SK-N-SH (cell line): Measurements from ENCODE around the gene KICS2. TPM values are rescaled to one million over a fixed set of nuclear protein-coding genes. Genes with fewer than 3 reads are reported as not detected.

Experiments
- CTCF ChIA-PET: fragments of 300-600, 350-600 bp; formaldehyde crosslinking; extraction: SDS; loops from one replicate; lab custom pipeline; 2021; lab: Yijun Ruan, JAX
- POLR2A ChIA-PET: fragments of 350-600 bp; sonication (Branson Sonifier 250); formaldehyde crosslinking; extraction: SDS; loops from one replicate; lab custom pipeline; 2020; ENCODE audit warnings: antibody characterized with exemption, inconsistent platforms; lab: Yijun Ruan, JAX
- DNase-seq: peaks from one replicate; pipeline ENCODE4 v3.0.0; 2012
- H2AFZ ChIP-seq: fragments of 200-600 bp; sonication (generic); 2 replicates; pipeline ENCODE4 v1.8.1; 2016; ENCODE audit warnings: antibody characterized with exemption, mild to moderate bottlenecking, low read depth
- H3F3A ChIP-seq: fragments of 200-600 bp; sonication (generic); replicated peaks from 2 replicates; pipeline ENCODE3; 2016; ENCODE audit warnings: antibody characterized with exemption, mild to moderate bottlenecking; ENCODE audit not compliant: insufficient read depth
- H3K27ac ChIP-seq, 2 experiments: fragments of 200-500 bp in 1 of 2; fragments of 200-600 bp in 1 of 2; sonication (Bioruptor generic) in 1 of 2; sonication (generic), shearing (Covaris generic) in 1 of 2; 2 replicates each; pipeline versions ENCODE4 v1.5.1 to v1.6.1; 2014 to 2016; ENCODE audit warnings: low read depth in 2 of 2, inconsistent platforms in 1 of 2, low read length in 1 of 2, mild to moderate bottlenecking in 1 of 2, mixed read lengths in 1 of 2
- H3K27me3 ChIP-seq: fragments of 200-600 bp; sonication (generic), shearing (Covaris generic); 2 replicates; pipeline ENCODE4 v1.6.1; 2016; ENCODE audit warnings: mixed run types; ENCODE audit not compliant: insufficient read depth
- H3K36me3 ChIP-seq, 2 experiments: fragments of 200-500 bp in 1 of 2; fragments of 200-600 bp in 1 of 2; sonication (Bioruptor generic) in 1 of 2; sonication (generic) in 1 of 2; replicated peaks in 1 of 2; 2 replicates each; pipeline versions ENCODE3 to v1.5.1; 2014 to 2016; ENCODE audit warnings: low read length in 1 of 2, mild to moderate bottlenecking in 1 of 2; ENCODE audit not compliant: insufficient read depth in 2 of 2, control insufficient read depth in 1 of 2
- H3K4me1 ChIP-seq, 2 experiments: fragments of 200-500 bp in 1 of 2; fragments of 200-600 bp in 1 of 2; sonication (Bioruptor generic) in 1 of 2; sonication (generic), shearing (Covaris generic) in 1 of 2; 2 replicates each; pipeline versions ENCODE4 v1.5.1 to v1.6.1; 2014 to 2016; ENCODE audit warnings: low read depth in 1 of 2, low read length in 1 of 2, mixed run types in 1 of 2; ENCODE audit not compliant: insufficient read depth in 2 of 2, control insufficient read depth in 1 of 2
- H3K4me2 ChIP-seq: fragments of 200-600 bp; sonication (generic), shearing (Covaris generic); 2 replicates; pipeline ENCODE4 v1.6.1; 2017; ENCODE audit warnings: mixed run types
- H3K4me3 ChIP-seq, 2 experiments: fragments of 200-500 bp in 1 of 2; fragments of 200-600 bp in 1 of 2; sonication (Bioruptor generic) in 1 of 2; sonication (generic), shearing (Covaris generic) in 1 of 2; 2 replicates each; pipeline versions ENCODE4 v1.5.1 to v1.8.1; 2014 to 2016; ENCODE audit warnings: low read depth in 2 of 2, inconsistent platforms in 1 of 2, low read length in 1 of 2, mild to moderate bottlenecking in 1 of 2, mixed read lengths in 1 of 2, moderate library complexity in 1 of 2
- H3K79me2 ChIP-seq: fragments of 200-600 bp; sonication (generic); 2 replicates; pipeline ENCODE4 v1.8.1; 2017; ENCODE audit warnings: mild to moderate bottlenecking; ENCODE audit not compliant: insufficient read depth
- H3K9ac ChIP-seq: fragments of 200-600 bp; sonication (generic); 2 replicates; pipeline ENCODE4 v1.6.1; 2017; ENCODE audit warnings: mixed run types
- H3K9me2 ChIP-seq: fragments of 200-600 bp; sonication (generic); 2 replicates; pipeline ENCODE4 v1.6.1; 2017; ENCODE audit warnings: mixed run types
- H3K9me3 ChIP-seq: fragments of 200-600 bp; sonication (generic); 2 replicates; pipeline ENCODE4 v1.6.1; 2017; ENCODE audit warnings: mixed run types, mild to moderate bottlenecking, moderate library complexity
- H4K20me1 ChIP-seq: fragments of 200-600 bp; sonication (generic); 2 replicates; pipeline ENCODE4 v1.6.1; 2017; ENCODE audit warnings: mild to moderate bottlenecking, mixed run types; ENCODE audit not compliant: insufficient read depth
- CHD2 ChIP-seq: fragments of 150-350 bp; IDR thresholded peaks from 2 replicates; pipeline ENCODE4 v1.6.1; 2018; ENCODE audit warnings: low read length; ENCODE audit not compliant: partially characterized antibody
- FOXM1 ChIP-seq: IDR thresholded peaks from 2 replicates; pipeline ENCODE4 v1.4.0; 2012; ENCODE audit warnings: low read depth, mild to moderate bottlenecking
- GABPA ChIP-seq: IDR thresholded peaks from 2 replicates; pipeline ENCODE4 v1.4.0; 2012; ENCODE audit warnings: low read depth, mild to moderate bottlenecking
- GATA2 ChIP-seq: sonication (generic); formaldehyde crosslinking; IDR thresholded peaks from 2 replicates; pipeline ENCODE4 v1.5.0; 2020; ENCODE audit warnings: mild to moderate bottlenecking, missing genetic modification reagents
- IRF3 ChIP-seq: fragments of 150-350 bp; IDR thresholded peaks from 2 replicates; pipeline ENCODE4 v1.6.1; 2016; ENCODE audit warnings: mild to moderate bottlenecking, low read depth, low read length
- MXI1 ChIP-seq: IDR thresholded peaks from 2 replicates; pipeline ENCODE4 v1.6.1; 2012; ENCODE audit warnings: mild to moderate bottlenecking, low read depth, low read length, improper control_type of control experiment
- NFIC ChIP-seq: IDR thresholded peaks from 2 replicates; pipeline ENCODE4 v1.4.0; 2012; ENCODE audit warnings: borderline replicate concordance
- NRF1 ChIP-seq: IDR thresholded peaks from 2 replicates; pipeline ENCODE4 v1.6.1; 2012; ENCODE audit warnings: low read depth, mild to moderate bottlenecking, low read length
- PBX3 ChIP-seq: IDR thresholded peaks from 2 replicates; pipeline ENCODE4; 2012
- RXRA ChIP-seq: IDR thresholded peaks from 2 replicates; pipeline ENCODE4 v1.4.0; 2012; ENCODE audit warnings: low read depth, mild to moderate bottlenecking, borderline replicate concordance
- SMC3 ChIP-seq: IDR thresholded peaks from 2 replicates; pipeline ENCODE4 v1.6.1; 2012; ENCODE audit warnings: low read depth, low read length, improper control_type of control experiment
- TAF1 ChIP-seq: IDR thresholded peaks from 2 replicates; pipeline ENCODE4 v1.6.1; 2012; ENCODE audit warnings: low read depth, mild to moderate bottlenecking, low read length, moderate library complexity, borderline replicate concordance
- TCF12 ChIP-seq: IDR thresholded peaks from 2 replicates; pipeline ENCODE4 v1.4.0; 2012
- USF2 ChIP-seq: fragments of 150-350 bp; IDR thresholded peaks from 2 replicates; pipeline ENCODE4 v1.6.1; 2017; ENCODE audit warnings: antibody characterized with exemption, low read length, low read depth, borderline replicate concordance
- YY1 ChIP-seq: IDR thresholded peaks from 2 replicates; pipeline ENCODE4 v1.4.0; 2012; ENCODE audit warnings: low read depth, mild to moderate bottlenecking
- WGBS: methylation state at CpG from one replicate; pipeline ENCODE4 v1.1.6; 2017; ENCODE audit warnings: low lambda C conversion rate; 5-methylcytosine and 5-hydroxymethylcytosine counted together
- polyA plus RNA-seq, 3 experiments: library from polyadenylated mRNA; depleted of rRNA; stranded (reverse); fragments of >200 nt; gene quantifications; 2 replicates each; pipeline ENCODE4 v1.2.3, GENCODE V29; 2012

Gene KICS2
- polyA plus RNA-seq, 1 of the 3 experiments (the other 2 are of a cell fraction), result 4.1 TPM

GRCh38 chr12:64181430-64182291, 40.4 kb downstream of the KICS2 start (continued):
- TF ChIP-seq TAF1 (peak; percentile 36; the same call in 1 of the 2 replicates), TCF12 (peak; percentile 85), SMC3 (peak; percentile 84), IRF3 (no peak), MXI1 (no peak), GABPA (no peak), RXRA (peak; percentile 57; the same call in 1 of the 2 replicates), GATA2 (CRISPR knock-in tag) (no peak), PBX3 (peak; percentile 85), CHD2 (no peak), NRF1 (no peak), FOXM1 (peak; percentile 74; the same call in 1 of the 2 replicates)

GRCh38 chr12:64180951-64181350, 41.1 kb downstream of the KICS2 start:
- Histone ChIP-seq H3K9ac (peak overlapping the region; percentile 76), H2AFZ (peak overlapping the region; percentile 66)
- TF ChIP-seq GABPA, result peak; percentile 49
- no peak for TF ChIP-seq YY1
- TF ChIP-seq GATA2 (CRISPR knock-in tag), result no peak
- TF ChIP-seq PBX3, result peak; percentile 27; the same call in 1 of the 2 replicates
- peak; percentile 46; the same call in 1 of the 2 replicates for TF ChIP-seq NFIC
- no peak for TF ChIP-seq FOXM1
- no peak for TF ChIP-seq USF2
- TF ChIP-seq, all 33 proteins: peak for 3
- Histone ChIP-seq H3K9me2 (no peaks in the 10 kb centered on the region), H3K4me2 (peak overlapping the region; percentile 73), H4K20me1 (no peaks in the 10 kb centered on the region), H3K9me3 (no peaks in the 10 kb centered on the region), H3K27me3 (no peaks in the 10 kb centered on the region), H3K79me2 (no peaks in the 10 kb centered on the region), H3K4me3 (peak overlapping the region in 1 of 2 experiments; percentile 42; a peak in 3 of 4 replicates), H3F3A (peaks cover 50% of the 10 kb centered on the region), H3K4me1 (peaks cover 3 to 27% of the 10 kb centered on the region in 2 experiments), H3K27ac (peak overlapping the region; percentile 78 to 98; a peak in 3 of 4 replicates), H3K36me3 (no peaks in the 10 kb centered on the region)
- CTCF ChIA-PET, result interaction anchor here (0.7 to 4.2 kb wide), 26 partner anchors 8 to 353 kb away, joined by 3 to 71 read pairs (median 4); partner anchors contain the start of gene SRGAP1
- no peak for DNase-seq
- POLR2A ChIA-PET, result interaction anchor here (2.1 kb wide), 1 partner anchor 337 kb away, joined by 13 read pairs; the partner anchor contains the start of gene SRGAP1
- WGBS, result 22% methylated on average over 5 of the region's 5 CpGs
